HL-60 (cell line): ENCODE measurements around the gene MAP4.

Experiments
- DNase-seq, 2 experiments: peaks; one replicate each; pipeline ENCODE4 v3.0.0-alpha.2; 2010 to 2020; ENCODE audit warnings: low read depth in 1 of 2, low spot score in 1 of 2
- H3K27ac ChIP-seq: fragments of 250-450 bp; sonication (Bioruptor Pico); replicated peaks from 2 replicates; pipeline ENCODE4 v1.5.1; 2020; ENCODE audit warnings: mild to moderate bottlenecking, moderate library complexity
- H3K27me3 ChIP-seq: fragments of 250-450 bp; sonication (Bioruptor Pico); 2 replicates; pipeline ENCODE4 v1.5.1; 2021; ENCODE audit warnings: mild to moderate bottlenecking, moderate library complexity; ENCODE audit not compliant: insufficient read depth, poor library complexity, severe bottlenecking
- H3K4me3 ChIP-seq: replicated peaks from 2 replicates; pipeline ENCODE4 v1.5.1; 2011; ENCODE audit warnings: mild to moderate bottlenecking, control low read depth, low read length; ENCODE audit not compliant: insufficient read depth
- CTCF ChIP-seq: IDR thresholded peaks from one replicate; pipeline ENCODE4 v1.5.1; 2011; ENCODE audit warnings: low read length, control low read depth, inconsistent platforms; ENCODE audit not compliant: insufficient read depth
- GABPA ChIP-seq: IDR thresholded peaks from 2 replicates; pipeline ENCODE4 v1.6.1; 2012; ENCODE audit warnings: low read depth
- POLR2AphosphoS5 ChIP-seq: IDR thresholded peaks from 2 replicates; pipeline ENCODE4 v1.6.1; 2012; ENCODE audit warnings: low read depth
- REST ChIP-seq: IDR thresholded peaks from 2 replicates; pipeline ENCODE4 v1.6.1; 2012; ENCODE audit warnings: low read depth; ENCODE audit not compliant: insufficient replicate concordance
- SPI1 ChIP-seq: IDR thresholded peaks from 2 replicates; pipeline ENCODE4 v1.6.1; 2012; ENCODE audit warnings: low read depth, mild to moderate bottlenecking, borderline replicate concordance

The MAP4 gene

GRCh38 chr3:47871389-47871788 lies 144.8 kb downstream of the MAP4 start:
- Histone ChIP-seq H3K4me3 (no peak overlapping the region), H3K27me3 (no peaks in the 10 kb centered on the region), H3K27ac (no peak overlapping the region)
- no peak for DNase-seq
- no peak for TF ChIP-seq POLR2AphosphoS5
- TF ChIP-seq REST, result no peak
- TF ChIP-seq GABPA, result no peak
- no peak for TF ChIP-seq SPI1
- no peak for TF ChIP-seq CTCF

- Histone ChIP-seq H3K27ac (no peak overlapping the region), H3K27me3 (no peaks in the 10 kb centered on the region), H3K4me3 (no peak overlapping the region)
- no peak for TF ChIP-seq GABPA
- no peak for DNase-seq
Measured at GRCh38 chr3:47870702-47871260, 145.4 kb downstream of the MAP4 start.

- DNase-seq, result no peak
- no peak for TF ChIP-seq GABPA
- no peak for TF ChIP-seq REST
- no peak for TF ChIP-seq SPI1
- no peak for TF ChIP-seq POLR2AphosphoS5
- no peak for TF ChIP-seq CTCF
- H3K27me3 ChIP-seq, result no peaks in the 10 kb centered on the region
- H3K4me3 ChIP-seq, result no peak overlapping the region
- no peak overlapping the region for H3K27ac ChIP-seq
Measured at GRCh38 chr3:47870156-47870555, 146.1 kb downstream of the MAP4 start.

GRCh38 chr3:47868306-47868705 lies 147.9 kb downstream of the MAP4 start:
- Histone ChIP-seq H3K27me3 (no peaks in the 10 kb centered on the region), H3K27ac (no peak overlapping the region), H3K4me3 (no peak overlapping the region)
- DNase-seq, result no peak
- no peak for TF ChIP-seq SPI1
- TF ChIP-seq REST, result no peak
- no peak for TF ChIP-seq CTCF
- no peak for TF ChIP-seq GABPA
- no peak for TF ChIP-seq POLR2AphosphoS5
